NCI-H2107 (cell line): Measurements from ENCODE around the gene FKTN.

Experiments
- DNase-seq: peaks from one replicate; lab custom pipeline; 2025; lab: John Stamatoyannopoulos, UW

Gene FKTN

GRCh38 chr9:105678781-105679180 is 120.8 kb downstream of the FKTN start:
- DNase-seq = no peak

GRCh38 chr9:105679257-105680022 is 121.5 kb downstream of the FKTN start:
- DNase-seq = no peak

- DNase-seq = no peak
These were observed 123.4 kb downstream of the FKTN start for GRCh38 chr9:105681313-105681712.

GRCh38 chr9:105681724-105682123 is 123.8 kb downstream of the FKTN start:
- DNase-seq = no peak

- no peak for DNase-seq
These were observed 125.9 kb downstream of the FKTN start for GRCh38 chr9:105683688-105684275.

- DNase-seq = no peak
These were observed 129.0 kb downstream of the FKTN start for GRCh38 chr9:105686936-105687335.
